ENCODE measurements around the gene ARID5B. TPM values are rescaled to one million over a fixed set of nuclear protein-coding genes. Genes with fewer than 3 reads are reported as not detected.

ARID5B gene
- total RNA-seq, 1 experiment from 2014 or later: 168 TPM

- ChIA-PET CTCF (no interaction called here), POLR2A (no interaction called here)
- Histone ChIP-seq H3K27me3 (replicated peaks; ENCODE audit: control insufficient read depth, insufficient read depth, low read length) (no peaks in the 10 kb centered on the region), H3K4me1 (no peaks in the 10 kb centered on the region), H3K4me3 (ENCODE audit: low read depth, low read length) (no peak overlapping the region), H3K36me3 (ENCODE audit: control insufficient read depth, insufficient read depth, low read length) (no peaks in the 10 kb centered on the region), H3K9me3 (peaks cover 9% of the 10 kb centered on the region)
- Mint-ChIP-seq H3K4me1 (ENCODE audit: low read depth, unreplicated experiment) (no peaks in the 10 kb centered on the region), H3K27me3 (ENCODE audit: insufficient read depth, unreplicated experiment) (no peaks in the 10 kb centered on the region), H3K27ac (ENCODE audit: unreplicated experiment) (no peak overlapping the region), H3K9me3 (ENCODE audit: unreplicated experiment) (peaks cover 28% of the 10 kb centered on the region), H3K36me3 (ENCODE audit: insufficient read depth, unreplicated experiment) (no peaks in the 10 kb centered on the region), H3K4me3 (ENCODE audit: unreplicated experiment) (no peak overlapping the region)
- intact Hi-C loops (cut with micrococcal nuclease; ENCODE audit: unreplicated experiment): no loop called here
- no peak for DNase-seq
- TF ChIP-seq, protein P1, sequence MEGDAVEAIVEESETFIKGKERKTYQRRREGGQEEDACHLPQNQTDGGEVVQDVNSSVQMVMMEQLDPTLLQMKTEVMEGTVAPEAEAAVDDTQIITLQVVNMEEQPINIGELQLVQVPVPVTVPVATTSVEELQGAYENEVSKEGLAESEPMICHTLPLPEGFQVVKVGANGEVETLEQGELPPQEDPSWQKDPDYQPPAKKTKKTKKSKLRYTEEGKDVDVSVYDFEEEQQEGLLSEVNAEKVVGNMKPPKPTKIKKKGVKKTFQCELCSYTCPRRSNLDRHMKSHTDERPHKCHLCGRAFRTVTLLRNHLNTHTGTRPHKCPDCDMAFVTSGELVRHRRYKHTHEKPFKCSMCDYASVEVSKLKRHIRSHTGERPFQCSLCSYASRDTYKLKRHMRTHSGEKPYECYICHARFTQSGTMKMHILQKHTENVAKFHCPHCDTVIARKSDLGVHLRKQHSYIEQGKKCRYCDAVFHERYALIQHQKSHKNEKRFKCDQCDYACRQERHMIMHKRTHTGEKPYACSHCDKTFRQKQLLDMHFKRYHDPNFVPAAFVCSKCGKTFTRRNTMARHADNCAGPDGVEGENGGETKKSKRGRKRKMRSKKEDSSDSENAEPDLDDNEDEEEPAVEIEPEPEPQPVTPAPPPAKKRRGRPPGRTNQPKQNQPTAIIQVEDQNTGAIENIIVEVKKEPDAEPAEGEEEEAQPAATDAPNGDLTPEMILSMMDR (IDR thresholded peaks at IDR 0.05; ENCODE audit: insufficient read depth in 1 of 2, low read depth in 1 of 2, low read length in 1 of 2, severe bottlenecking in 1 of 2, unreplicated experiment in 1 of 2): no peak
- BruUV-seq (replicated peaks): no TSS peak
Measured at GRCh38 chr10:62136931-62137330, 235.4 kb downstream of the ARID5B start.

Other genes with a start within 250 kb of the ARID5B start
- gene CABCOCO1, start 238.8 kb upstream of the ARID5B start, total RNA-seq (2022): not detected in 2 replicates

Measured in Caco-2 (cell line).